GM13976 (cell line): ENCODE results near the gene ARVCF.
A peak's percentile ranks its signal among the peaks of the same experiment; 100 is the strongest.

Experiments
- DNase-seq: peaks from one replicate; pipeline ENCODE4 v3.0.0; 2012; ENCODE audit warnings: low spot score
- in situ Hi-C: fragments of 300-500 bp; cut with MboI; formaldehyde crosslinking; loops from one replicate; pipeline ENCODE4 v1.12.0; 2022; ENCODE audit warnings: low sequenced_read_pairs, mixed read lengths, inconsistent platforms; ENCODE audit not compliant: unreplicated experiment
- TF ChIP-seq, protein P1 (sequence below): IDR thresholded peaks from 2 replicates; pipeline ENCODE4 v1.5.1; 2012; ENCODE audit warnings: borderline replicate concordance, mild to moderate bottlenecking; ENCODE audit not compliant: insufficient read depth; ENCODE audit errors: extremely low read depth, missing control alignments, control extremely low read depth

The ARVCF gene, protein sequence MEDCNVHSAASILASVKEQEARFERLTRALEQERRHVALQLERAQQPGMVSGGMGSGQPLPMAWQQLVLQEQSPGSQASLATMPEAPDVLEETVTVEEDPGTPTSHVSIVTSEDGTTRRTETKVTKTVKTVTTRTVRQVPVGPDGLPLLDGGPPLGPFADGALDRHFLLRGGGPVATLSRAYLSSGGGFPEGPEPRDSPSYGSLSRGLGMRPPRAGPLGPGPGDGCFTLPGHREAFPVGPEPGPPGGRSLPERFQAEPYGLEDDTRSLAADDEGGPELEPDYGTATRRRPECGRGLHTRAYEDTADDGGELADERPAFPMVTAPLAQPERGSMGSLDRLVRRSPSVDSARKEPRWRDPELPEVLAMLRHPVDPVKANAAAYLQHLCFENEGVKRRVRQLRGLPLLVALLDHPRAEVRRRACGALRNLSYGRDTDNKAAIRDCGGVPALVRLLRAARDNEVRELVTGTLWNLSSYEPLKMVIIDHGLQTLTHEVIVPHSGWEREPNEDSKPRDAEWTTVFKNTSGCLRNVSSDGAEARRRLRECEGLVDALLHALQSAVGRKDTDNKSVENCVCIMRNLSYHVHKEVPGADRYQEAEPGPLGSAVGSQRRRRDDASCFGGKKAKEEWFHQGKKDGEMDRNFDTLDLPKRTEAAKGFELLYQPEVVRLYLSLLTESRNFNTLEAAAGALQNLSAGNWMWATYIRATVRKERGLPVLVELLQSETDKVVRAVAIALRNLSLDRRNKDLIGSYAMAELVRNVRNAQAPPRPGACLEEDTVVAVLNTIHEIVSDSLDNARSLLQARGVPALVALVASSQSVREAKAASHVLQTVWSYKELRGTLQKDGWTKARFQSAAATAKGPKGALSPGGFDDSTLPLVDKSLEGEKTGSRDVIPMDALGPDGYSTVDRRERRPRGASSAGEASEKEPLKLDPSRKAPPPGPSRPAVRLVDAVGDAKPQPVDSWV

DNA sequence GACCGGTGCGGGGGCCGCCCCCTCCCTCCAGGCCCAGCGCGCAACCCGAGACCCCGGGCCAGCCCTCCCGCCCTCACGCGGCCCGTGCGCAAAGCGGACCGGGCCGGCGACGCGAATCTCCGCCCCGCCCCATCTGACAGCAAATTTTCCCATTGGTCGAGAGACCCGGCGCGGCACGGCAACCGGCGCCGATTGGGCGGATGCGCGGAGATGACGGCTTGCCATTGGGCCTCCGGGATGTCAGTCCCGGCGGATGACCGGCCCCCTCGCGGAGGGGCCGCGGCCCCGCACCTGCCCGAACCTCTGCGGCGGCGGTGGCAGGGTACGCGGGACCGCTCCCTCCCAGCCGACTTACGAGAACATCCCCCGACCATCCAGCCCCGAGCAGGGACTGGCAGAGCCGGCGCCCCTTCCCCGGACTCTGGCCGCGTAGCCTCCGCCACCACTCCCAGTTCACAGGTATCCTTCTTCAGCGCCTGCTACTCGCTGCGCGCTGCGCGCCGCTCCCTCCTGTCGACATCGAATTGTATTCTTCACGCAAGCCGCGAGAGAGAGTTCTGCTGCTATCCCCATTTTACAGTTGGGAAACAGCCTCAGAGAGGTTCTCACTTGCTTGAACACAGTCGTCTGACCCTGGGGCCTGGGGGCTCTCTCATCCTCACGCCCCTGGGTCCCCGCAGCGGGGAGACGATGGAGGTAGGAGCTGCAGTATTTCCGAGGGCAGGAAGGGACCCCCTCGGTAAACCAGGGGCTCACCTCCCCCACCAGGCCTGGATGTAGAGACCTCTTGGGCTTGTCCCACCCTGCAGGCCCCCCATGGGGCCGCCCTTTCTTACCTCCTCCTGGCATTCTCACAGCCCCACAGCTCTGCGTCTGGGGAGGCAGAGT lies at the start of gene ARVCF:
TSS of gene ARVCF (minus strand) at position 90 of the 888 bp plus-strand sequence. CDS start 26,029 bp downstream, outside the sequence.
- in situ Hi-C loops = no loop called here
- TF ChIP-seq, protein P1, sequence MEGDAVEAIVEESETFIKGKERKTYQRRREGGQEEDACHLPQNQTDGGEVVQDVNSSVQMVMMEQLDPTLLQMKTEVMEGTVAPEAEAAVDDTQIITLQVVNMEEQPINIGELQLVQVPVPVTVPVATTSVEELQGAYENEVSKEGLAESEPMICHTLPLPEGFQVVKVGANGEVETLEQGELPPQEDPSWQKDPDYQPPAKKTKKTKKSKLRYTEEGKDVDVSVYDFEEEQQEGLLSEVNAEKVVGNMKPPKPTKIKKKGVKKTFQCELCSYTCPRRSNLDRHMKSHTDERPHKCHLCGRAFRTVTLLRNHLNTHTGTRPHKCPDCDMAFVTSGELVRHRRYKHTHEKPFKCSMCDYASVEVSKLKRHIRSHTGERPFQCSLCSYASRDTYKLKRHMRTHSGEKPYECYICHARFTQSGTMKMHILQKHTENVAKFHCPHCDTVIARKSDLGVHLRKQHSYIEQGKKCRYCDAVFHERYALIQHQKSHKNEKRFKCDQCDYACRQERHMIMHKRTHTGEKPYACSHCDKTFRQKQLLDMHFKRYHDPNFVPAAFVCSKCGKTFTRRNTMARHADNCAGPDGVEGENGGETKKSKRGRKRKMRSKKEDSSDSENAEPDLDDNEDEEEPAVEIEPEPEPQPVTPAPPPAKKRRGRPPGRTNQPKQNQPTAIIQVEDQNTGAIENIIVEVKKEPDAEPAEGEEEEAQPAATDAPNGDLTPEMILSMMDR = no peak

GRCh38 chr22:20065896-20066616 lies 49.4 kb upstream of the ARVCF start:
- TF ChIP-seq, protein P1 = no peak
- no peak for DNase-seq
- in situ Hi-C loops = no loop called here

More for the DNA sequence above, at the start of gene ARVCF:
- DNase-seq = peak; percentile 99

- TF ChIP-seq, protein P1 = no peak
- no peak for DNase-seq
- in situ Hi-C loops = no loop called here
Observed at GRCh38 chr22:20064545-20065262, 48.1 kb upstream of the ARVCF start.

DNA sequence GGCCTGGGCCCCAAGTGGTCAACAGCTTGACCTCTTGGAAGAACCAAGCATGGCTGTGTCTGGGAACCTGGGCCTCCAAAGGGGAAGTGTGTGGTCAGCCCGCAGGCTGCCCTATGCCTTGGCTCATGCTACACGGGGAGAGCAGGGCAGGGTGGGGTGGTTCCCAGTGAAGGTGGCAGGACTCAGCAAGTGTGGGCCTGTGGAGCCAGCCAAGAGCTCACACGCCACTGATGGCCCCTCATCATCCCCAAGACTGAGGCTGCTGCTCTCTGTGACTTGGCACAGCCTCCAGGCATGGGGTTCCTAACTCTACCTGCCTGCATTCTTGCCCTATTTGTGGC lies 47.5 kb upstream of the ARVCF start:
- in situ Hi-C loops = no loop called here
- DNase-seq = no peak
- TF ChIP-seq, protein P1 = no peak

GRCh38 chr22:20063271-20064139 lies 46.9 kb upstream of the ARVCF start:
- DNase-seq = no peak
- TF ChIP-seq, protein P1 = no peak
- in situ Hi-C loops = no loop called here
